Endothelial cell of umbilical vein (primary cell): Measurements from ENCODE around the gene C1orf159. TPM values are rescaled to one million over a fixed set of nuclear protein-coding genes. Genes with fewer than 3 reads are reported as not detected.
"Not testable (repeated sequence)": the region's sequence is repeated elsewhere in the genome, so short reads cannot be mapped to it uniquely, and the experiment has no call there.

Experiments
- BruUV-seq: library from RNA; stranded (reverse); fragments of 400-500 nt; replicated peaks from 2 replicates; lab custom pipeline; 2021; lab: Mats Ljungman, UMichigan
- CTCF ChIA-PET: fragments of 300-600, 350-600 bp; sonication (Branson Sonifier 250); formaldehyde crosslinking; loops from one replicate; lab custom pipeline; 2021; ENCODE audit warnings: antibody characterized with exemption, inconsistent platforms; lab: Charles Lee
- POLR2A ChIA-PET: fragments of 300-600, 350-600 bp; sonication (Branson Sonifier 250); formaldehyde crosslinking; loops from one replicate; lab custom pipeline; 2021; ENCODE audit warnings: antibody characterized with exemption, inconsistent platforms; lab: Charles Lee
- DNase-seq: peaks from one replicate; pipeline ENCODE4 v3.0.0-alpha.2; 2011; ENCODE audit warnings: low read depth, low spot score
- FAIRE-seq: peaks from 2 replicates; lab custom pipeline; 2011; peaks lifted over from hg19 to GRCh38; lab: Jason Lieb, UNC
- H2AFZ ChIP-seq: 2 replicates; pipeline ENCODE4 v1.6.0; 2012; ENCODE audit warnings: low read depth, low read length, control low read depth, inconsistent platforms
- H3K27ac ChIP-seq: 2 replicates; pipeline ENCODE4 v1.5.1; 2011; ENCODE audit warnings: low read depth, mild to moderate bottlenecking, control low read depth, low read length, moderate library complexity; ENCODE audit not compliant: insufficient read depth
- H3K27me3 ChIP-seq, 2 experiments: 2 replicates each; pipeline versions ENCODE4 v1.6.0 to v1.6.1; 2011; ENCODE audit warnings: low read length in 2 of 2, mixed read lengths in 1 of 2; ENCODE audit not compliant: control insufficient read depth in 2 of 2, insufficient read depth in 2 of 2
- H3K36me3 ChIP-seq, 2 experiments: 2 replicates in 1 of 2; 3 replicates in 1 of 2; pipeline ENCODE4 v1.5.1; 2011; ENCODE audit warnings: low read length in 2 of 2, mild to moderate bottlenecking in 1 of 2, moderate library complexity in 1 of 2; ENCODE audit not compliant: control insufficient read depth in 2 of 2, insufficient read depth in 2 of 2; ENCODE audit errors: extremely low read depth in 1 of 2
- H3K4me1 ChIP-seq: 3 replicates; pipeline ENCODE4 v1.5.1; 2011; ENCODE audit warnings: mild to moderate bottlenecking, low read length; ENCODE audit not compliant: control insufficient read depth, insufficient read depth; ENCODE audit errors: extremely low read depth
- H3K4me2 ChIP-seq: 2 replicates; pipeline ENCODE4 v1.6.1; 2011; ENCODE audit warnings: low read length, control low read depth, mixed read lengths; ENCODE audit not compliant: insufficient read depth
- H3K4me3 ChIP-seq, 3 experiments: fragments of 200-600 bp in 1 of 3; sonication (generic), shearing (Covaris generic) in 1 of 3; replicated peaks in 1 of 3; 2 replicates each; pipeline ENCODE4 v1.5.1; 2011 to 2016; ENCODE audit warnings: control low read depth in 3 of 3, low read length in 3 of 3, mild to moderate bottlenecking in 2 of 3, inconsistent platforms in 1 of 3, low read depth in 1 of 3, moderate library complexity in 1 of 3; ENCODE audit not compliant: insufficient read depth in 1 of 3
- H3K79me2 ChIP-seq: 2 replicates; pipeline ENCODE4 v1.6.0; 2012; ENCODE audit warnings: low read length, inconsistent platforms; ENCODE audit not compliant: control insufficient read depth, insufficient read depth
- H3K9ac ChIP-seq: replicated peaks from 2 replicates; pipeline ENCODE3; 2011; ENCODE audit warnings: low read length, control low read depth; ENCODE audit not compliant: insufficient read depth; ENCODE audit errors: extremely low read depth
- H3K9me1 ChIP-seq: replicated peaks from 3 replicates; pipeline ENCODE4 v1.6.0; 2011; ENCODE audit warnings: mild to moderate bottlenecking, low read length; ENCODE audit not compliant: control insufficient read depth, insufficient read depth; ENCODE audit errors: extremely low read depth
- H3K9me3 ChIP-seq: replicated peaks from 2 replicates; pipeline ENCODE4 v1.5.1; 2012; ENCODE audit warnings: low read length, inconsistent platforms; ENCODE audit not compliant: control insufficient read depth, insufficient read depth
- H4K20me1 ChIP-seq: replicated peaks from 2 replicates; pipeline ENCODE3; 2011; ENCODE audit warnings: mild to moderate bottlenecking, low read length; ENCODE audit not compliant: control insufficient read depth, insufficient read depth; ENCODE audit errors: extremely low read depth
- CTCF ChIP-seq, 2 donors: IDR thresholded peaks; 1 replicate in 1 of 2; 2 replicates in 1 of 2; pipeline ENCODE4 v1.5.1; 2011; ENCODE audit warnings: low read length in 2 of 2, mild to moderate bottlenecking in 2 of 2, moderate library complexity in 2 of 2, control low read depth in 1 of 2, inconsistent platforms in 1 of 2, low read depth in 1 of 2; ENCODE audit not compliant: insufficient read depth in 1 of 2; ENCODE audit errors: extremely low read depth in 1 of 2
- EZH2 ChIP-seq: IDR thresholded peaks from 2 replicates; pipeline ENCODE4 v1.6.1; 2012; ENCODE audit warnings: borderline replicate concordance, low read depth, mild to moderate bottlenecking, moderate library complexity, low read length, inconsistent platforms; ENCODE audit not compliant: severe bottlenecking
- FOS ChIP-seq: IDR thresholded peaks from 2 replicates; pipeline ENCODE4 v1.6.1; 2011; ENCODE audit warnings: mild to moderate bottlenecking, low read length, moderate library complexity, borderline replicate concordance; ENCODE audit not compliant: insufficient read depth
- JUN ChIP-seq: IDR thresholded peaks from 2 replicates; pipeline ENCODE4 v1.6.1; 2011; ENCODE audit warnings: borderline replicate concordance, low read depth; ENCODE audit not compliant: insufficient read length, insufficient read depth
- MAX ChIP-seq: IDR thresholded peaks from 2 replicates; pipeline ENCODE4 v1.6.1; 2011; ENCODE audit not compliant: insufficient read depth, insufficient read length
- MYC ChIP-seq: IDR thresholded peaks from one replicate; pipeline ENCODE4 v1.6.1; 2011; ENCODE audit warnings: mild to moderate bottlenecking, low read depth, low read length
- POLR2A ChIP-seq: IDR thresholded peaks from 2 replicates; pipeline ENCODE4 v1.6.1; 2012; ENCODE audit warnings: low read depth, mild to moderate bottlenecking, control low read depth, low read length
- POLR2AphosphoS5 ChIP-seq: IDR thresholded peaks from 2 replicates; pipeline ENCODE4 v1.6.1; 2012; ENCODE audit warnings: low read depth, mild to moderate bottlenecking, control low read depth, low read length, moderate library complexity; ENCODE audit not compliant: insufficient read depth
- dilution Hi-C: fragments of 300-500 bp; cut with MboI; formaldehyde crosslinking; loops from one replicate; pipeline ENCODE4 v1.15.0; 2019; ENCODE audit warnings: low sequenced_read_pairs; ENCODE audit not compliant: extremely low pct_ligation_motif_present
- intact Hi-C: fragments of 100-400 bp; cut with micrococcal nuclease; formaldehyde crosslinking; loops from one replicate; pipeline ENCODE4 v1.10.0; 2022
- polyA plus RNA-seq, 4 experiments: library from polyadenylated mRNA; depleted of rRNA in 3 of 4; stranded (reverse) in 3 of 4; unstranded in 1 of 4; fragments of >200 nt; gene quantifications; 2 replicates each; pipeline versions ENCODE4 v1.2.1 to v1.2.3, GENCODE V29; 2011 to 2012; ENCODE audit warnings: missing spikeins in 1 of 4
- total RNA-seq: library from RNA; stranded (reverse); gene quantifications from 2 replicates; pipeline ENCODE4 v1.2.3, GENCODE V29; 2021

The C1orf159 gene
- total and polyA plus RNA-seq, 2 donors (not counting 3 experiments of a cell fraction or from before 2014, with no cell fraction given), result 16.1 to 20.1 TPM

- H3K4me3 ChIP-seq, H3K36me3 ChIP-seq, H3K27me3 ChIP-seq, H3K4me1 ChIP-seq, dilution Hi-C loops, H2AFZ ChIP-seq, POLR2A ChIA-PET, intact Hi-C loops, BruUV-seq, CTCF ChIA-PET, H3K27ac ChIP-seq, H3K4me2 ChIP-seq, FAIRE-seq, H3K9me3 ChIP-seq, H4K20me1 ChIP-seq, DNase-seq, H3K9ac ChIP-seq, H3K79me2 ChIP-seq, H3K9me1 ChIP-seq: not testable (repeated sequence)
Measured at GRCh38 chr1:1077396-1077795, 38.5 kb downstream of the C1orf159 start.

- H3K9me3 ChIP-seq, result no peaks in the 10 kb centered on the region
- CTCF ChIA-PET, result interaction anchor here (1.2 kb wide), 1 partner anchor 16 kb away, joined by 3 read pairs; no protein-coding TSS in a partner anchor
- POLR2A ChIA-PET, result no interaction called here
- no peak overlapping the region for H3K9ac ChIP-seq
- peaks cover 2% of the 10 kb centered on the region for H3K4me1 ChIP-seq
- DNase-seq (no peak), FAIRE-seq (no peak)
- H3K36me3 ChIP-seq, result no peaks in the 10 kb centered on the region
- dilution Hi-C loops (no loop called here), intact Hi-C loops (no loop called here)
- no TSS peak for BruUV-seq
- H3K27ac ChIP-seq, result no peak overlapping the region
- H3K79me2 ChIP-seq, result no peaks in the 10 kb centered on the region
- no peaks in the 10 kb centered on the region for H3K9me1 ChIP-seq
- H3K4me2 ChIP-seq, result no peak overlapping the region
- H2AFZ ChIP-seq, result no peak overlapping the region
- H3K27me3 ChIP-seq, result no peaks in the 10 kb centered on the region
- TF ChIP-seq MYC (no peak), POLR2AphosphoS5 (no peak), JUN (no peak), FOS (no peak), POLR2A (no peak), EZH2 (no peak), MAX (no peak), CTCF (IDR thresholded peaks at IDR 0.05; ENCODE audit: extremely low read depth in 1 of 2, insufficient read depth in 1 of 2, low read depth in 1 of 2, low read length in 2 of 2) (no peak)
- no peaks in the 10 kb centered on the region for H4K20me1 ChIP-seq
- no peak overlapping the region for H3K4me3 ChIP-seq
Measured at GRCh38 chr1:1075148-1075935, 40.5 kb downstream of the C1orf159 start.
